Measurements from ENCODE around the gene CSRP1. TPM values are rescaled to one million over a fixed set of nuclear protein-coding genes. Genes with fewer than 3 reads are reported as not detected.

The CSRP1 gene
- total RNA-seq, 1 experiment from 2014 or later, result 94.4 TPM

GRCh38 chr1:201433609-201434008 lies 73.3 kb downstream of the CSRP1 start:
- H3K27ac ChIP-seq (ENCODE audit: low read length), result no peak overlapping the region
- TF ChIP-seq POLR2AphosphoS5 (IDR thresholded peaks at IDR 0.05; ENCODE audit: low read depth, low read length) (no peak), REST (IDR thresholded peaks at IDR 0.05; ENCODE audit: insufficient read depth in 1 of 2, low read depth in 2 of 2, low read length in 1 of 2) (no peak), TCF7L2 (IDR thresholded peaks at IDR 0.05; ENCODE audit: low read depth, low read length) (no peak)
- ChIA-PET POLR2A (interaction anchor here (0.6 kb wide), 1 partner anchor 1259 kb away, joined by 3 read pairs; no protein-coding TSS in a partner anchor), CTCF (no interaction called here)
- no peak for ATAC-seq
- H3K9me3 ChIP-seq (ENCODE audit: control insufficient read depth, insufficient read depth, low read depth, low read length), result no peaks in the 10 kb centered on the region
- no peaks in the 10 kb centered on the region for H3K4me1 ChIP-seq (ENCODE audit: control insufficient read depth, insufficient read depth, low read length)
- H3K27me3 ChIP-seq (ENCODE audit: control insufficient read depth, insufficient read depth, low read length), result no peaks in the 10 kb centered on the region
- intact Hi-C loops (cut with micrococcal nuclease; ENCODE audit: unreplicated experiment), result no loop called here
- H3K36me3 ChIP-seq (ENCODE audit: control insufficient read depth, insufficient read depth, low read length), result no peaks in the 10 kb centered on the region
- in situ Hi-C loops (cut with HindIII; ENCODE audit: low pct_unique_long_range_greater_than_20kb, low sequenced_read_pairs), result no loop called here
- H3K4me3 ChIP-seq (ENCODE audit: low read depth in 2 of 2, low read length in 2 of 2), result no peak overlapping the region
- BruUV-seq (replicated peaks), result no TSS peak
- no peak for DNase-seq (ENCODE audit: low read depth, low spot score)

Other genes starting within 250 kb of the CSRP1 start
- gene PKP1, start 223.6 kb downstream of the CSRP1 start, total RNA-seq (2021; ENCODE audit: unreplicated experiment), result 0.44 TPM
- not detected for gene TNNT2, start 129.4 kb downstream of the CSRP1 start, total RNA-seq (2021; ENCODE audit: unreplicated experiment)
- gene LAD1, start 107.8 kb downstream of the CSRP1 start, total RNA-seq (2021; ENCODE audit: unreplicated experiment), result 0.10 TPM
- gene TNNI1, start 85.4 kb downstream of the CSRP1 start, total RNA-seq (2021; ENCODE audit: unreplicated experiment), result not detected
- gene PHLDA3, start 37.9 kb downstream of the CSRP1 start, total RNA-seq (2021; ENCODE audit: unreplicated experiment), result 12.3 TPM
- gene NAV1, start 32.0 kb upstream of the CSRP1 start, total RNA-seq (2021; ENCODE audit: unreplicated experiment), result 29.0 TPM

Measured in Panc1 (cell line).